CD14-positive monocyte (primary cell): ENCODE measurements around the gene PLEKHA7. TPM values are rescaled to one million over a fixed set of nuclear protein-coding genes. Genes with fewer than 3 reads are reported as not detected.
A peak's percentile ranks its signal among the peaks of the same experiment; 100 is the strongest.

Experiments used
- DNase-seq, 3 donors: peaks; one replicate each; pipeline ENCODE4 v3.0.0-alpha.2; 2011 to 2022
- H2AFZ ChIP-seq: 2 replicates; pipeline ENCODE4 v1.6.0; 2012; ENCODE audit warnings: mild to moderate bottlenecking, low read depth, low read length, inconsistent platforms; ENCODE audit not compliant: insufficient read depth, poor library complexity, severe bottlenecking
- H3K27ac ChIP-seq, 2 donors: 1 replicate in 1 of 2; 2 replicates in 1 of 2; pipeline ENCODE4 v1.5.1; 2012 to 2013; ENCODE audit warnings: low read length in 2 of 2, control low read depth in 1 of 2, inconsistent platforms in 1 of 2, low read depth in 1 of 2, mild to moderate bottlenecking in 1 of 2
- H3K27me3 ChIP-seq, 2 donors: one replicate each; pipeline versions ENCODE4 v1.6.0 to v1.6.1; 2011 to 2013; ENCODE audit warnings: low read length in 2 of 2; ENCODE audit not compliant: control insufficient read depth in 2 of 2, insufficient read depth in 2 of 2
- H3K36me3 ChIP-seq, 2 donors: replicated peaks in 1 of 2; 1 replicate in 1 of 2; 2 replicates in 1 of 2; pipeline versions ENCODE4 v1.5.1 to v1.6.1; 2012 to 2013; ENCODE audit warnings: low read length in 2 of 2, control low read depth in 1 of 2, inconsistent platforms in 1 of 2, mild to moderate bottlenecking in 1 of 2; ENCODE audit not compliant: insufficient read depth in 2 of 2, control insufficient read depth in 1 of 2
- H3K4me1 ChIP-seq, 2 donors: 1 replicate in 1 of 2; 2 replicates in 1 of 2; pipeline versions ENCODE4 v1.5.1 to v1.6.1; 2012 to 2013; ENCODE audit warnings: low read length in 2 of 2, control low read depth in 1 of 2, inconsistent platforms in 1 of 2, mild to moderate bottlenecking in 1 of 2, moderate library complexity in 1 of 2; ENCODE audit not compliant: insufficient read depth in 2 of 2, control insufficient read depth in 1 of 2
- H3K4me2 ChIP-seq: replicated peaks from 2 replicates; pipeline ENCODE3; 2012; ENCODE audit warnings: low read length, moderate library complexity, mild to moderate bottlenecking; ENCODE audit not compliant: poor library complexity, severe bottlenecking; ENCODE audit errors: extremely low read depth
- H3K4me3 ChIP-seq, 3 experiments: fragments of 200-600 bp in 1 of 3; sonication (generic) in 1 of 3; replicated peaks in 1 of 3; 1 replicate in 2 of 3; 2 replicates in 1 of 3; pipeline ENCODE4 v1.5.1; 2011 to 2013; ENCODE audit warnings: low read length in 3 of 3, mild to moderate bottlenecking in 3 of 3, control low read depth in 2 of 3, low read depth in 2 of 3, inconsistent platforms in 1 of 3, moderate library complexity in 1 of 3
- H3K79me2 ChIP-seq: 2 replicates; pipeline ENCODE4 v1.6.0; 2012; ENCODE audit warnings: mild to moderate bottlenecking, control low read depth, inconsistent platforms, low read length, moderate library complexity; ENCODE audit not compliant: insufficient read depth
- H3K9ac ChIP-seq: 2 replicates; pipeline ENCODE4 v1.6.0; 2017; ENCODE audit warnings: low read length, mild to moderate bottlenecking; ENCODE audit not compliant: insufficient read depth, poor library complexity, severe bottlenecking
- H3K9me3 ChIP-seq, 2 donors: replicated peaks in 1 of 2; 1 replicate in 1 of 2; 2 replicates in 1 of 2; pipeline versions ENCODE4 v1.5.1 to v1.6.1; 2012 to 2013; ENCODE audit warnings: low read length in 2 of 2, control low read depth in 1 of 2; ENCODE audit not compliant: control insufficient read depth in 1 of 2, insufficient read depth in 1 of 2
- H4K20me1 ChIP-seq: 2 replicates; pipeline ENCODE4 v1.6.0; 2012; ENCODE audit warnings: mild to moderate bottlenecking, low read length, control low read depth, moderate library complexity; ENCODE audit not compliant: insufficient read depth
- H3K27ac Mint-ChIP-seq, 7 donors: one replicate each; pipeline ENCODE4 v1.8.0; 2020; ENCODE audit warnings: mild to moderate bottlenecking in 7 of 7, mixed read lengths in 7 of 7, moderate library complexity in 6 of 7, inconsistent platforms in 2 of 7
- H3K27me3 Mint-ChIP-seq, 3 donors: one replicate each; pipeline ENCODE4 v1.8.0; 2021 to 2022; ENCODE audit warnings: low read depth in 3 of 3, mild to moderate bottlenecking in 3 of 3, mixed read lengths in 3 of 3, moderate library complexity in 3 of 3, inconsistent platforms in 1 of 3
- H3K36me3 Mint-ChIP-seq, 2 donors: one replicate each; pipeline ENCODE4 v1.8.0; 2020; ENCODE audit warnings: mixed read lengths in 2 of 2, inconsistent platforms in 1 of 2, mild to moderate bottlenecking in 1 of 2
- H3K4me1 Mint-ChIP-seq: one replicate; pipeline ENCODE4 v1.8.0; 2020; ENCODE audit warnings: mild to moderate bottlenecking, mixed read lengths
- H3K4me3 Mint-ChIP-seq, 2 donors: one replicate each; pipeline ENCODE4 v1.8.0; 2020; ENCODE audit warnings: mild to moderate bottlenecking in 2 of 2, mixed read lengths in 2 of 2, moderate library complexity in 1 of 2
- H3K9me3 Mint-ChIP-seq, 7 donors: one replicate each; pipeline ENCODE4 v1.8.0; 2020 to 2022; ENCODE audit warnings: mixed read lengths in 7 of 7, mild to moderate bottlenecking in 6 of 7, moderate library complexity in 6 of 7, inconsistent platforms in 2 of 7
- CTCF ChIP-seq: fragments of 200-600 bp; IDR thresholded peaks from one replicate; pipeline ENCODE4 v1.8.0; 2022; ENCODE audit warnings: antibody characterized with exemption, mild to moderate bottlenecking
- WGBS: methylation state at CpG from one replicate; pipeline ENCODE4 v1.1.5; 2013; ENCODE audit warnings: missing lambda C conversion rate; ENCODE audit not compliant: insufficient coverage; 5-methylcytosine and 5-hydroxymethylcytosine counted together
- intact Hi-C, 2 donors: fragments of 100-400 bp; cut with micrococcal nuclease; formaldehyde crosslinking; loops; one replicate each; pipeline versions ENCODE4 v1.15.0 to v1.15.1; 2023
- polyA plus RNA-seq, 3 donors: library from polyadenylated mRNA; depleted of rRNA in 1 of 3; unstranded in 2 of 3; stranded (reverse) in 1 of 3; fragments of 300-500 nt in 2 of 3; fragments of >200 nt in 1 of 3; fragmentation: Illumina TruSeq in 2 of 3; gene quantifications; 1 replicate in 2 of 3; 2 replicates in 1 of 3; pipeline ENCODE4 v1.2.3, GENCODE V29; 2012 to 2021

The PLEKHA7 gene
- polyA plus RNA-seq, 3 donors = 0.05 to 0.92 (median 0.22) TPM

GRCh38 chr11:16737818-16738192 lies 276.4 kb downstream of the PLEKHA7 start:
- WGBS = no CpG with 5 or more reads among the region's 6 CpGs
- H3K27ac Mint-ChIP-seq = peak overlapping the region in 1 of 7 donors; percentile 65

More at GRCh38 chr11:16737818-16738192, 276.4 kb downstream of the PLEKHA7 start:
- peak overlapping the region; percentile 91 to 98 for H3K27ac ChIP-seq
- Mint-ChIP-seq H3K27me3 (peaks cover 0 to 3% (median 0%) of the 10 kb centered on the region in 3 donors), H3K4me3 (no peak overlapping the region), H3K36me3 (peaks cover 8 to 17% of the 10 kb centered on the region in 2 donors), H3K4me1 (peaks cover 13% of the 10 kb centered on the region), H3K9me3 (no peaks in the 10 kb centered on the region)
- peak overlapping the region; percentile 89 for H2AFZ ChIP-seq
- H3K4me1 ChIP-seq = peaks cover 24 to 27% of the 10 kb centered on the region in 2 donors
- H3K79me2 ChIP-seq = peaks cover 53% of the 10 kb centered on the region
- TF ChIP-seq CTCF = no peak
- no peaks in the 10 kb centered on the region for H3K9me3 ChIP-seq
- peak overlapping the region; percentile 99 for H3K9ac ChIP-seq
- intact Hi-C loops = loop anchor here (2.0 to 5.0 kb wide), 2 partner anchors 339 kb away; partner anchors contain the start of gene RPS13 (in 2 of the 2)
- no peak for DNase-seq
- H4K20me1 ChIP-seq = peaks cover 17% of the 10 kb centered on the region
- H3K4me2 ChIP-seq = peak overlapping the region; percentile 78
- peaks cover 0 to 16% of the 10 kb centered on the region in 2 donors for H3K36me3 ChIP-seq
- no peaks in the 10 kb centered on the region for H3K27me3 ChIP-seq
- peak overlapping the region; percentile 66 to 94 (median 83) for H3K4me3 ChIP-seq

Other genes with a start within 250 kb of the PLEKHA7 start
- gene RPS13, start 63.3 kb upstream of the PLEKHA7 start, polyA plus RNA-seq = 1,000 to 10,000 TPM; 1,050 to 1,357 (median 1,271) TPM
- 1 to 10 TPM; 5.3 to 9.3 (median 6.0) TPM for gene PIK3C2A, start 193.6 kb upstream of the PLEKHA7 start, polyA plus RNA-seq